B cell (primary cell): ENCODE data around the gene PLA2G12A. TPM values are rescaled to one million over a fixed set of nuclear protein-coding genes. Genes with fewer than 3 reads are reported as not detected.

Experiments used
- ATAC-seq: fragments of 200-7000 bp; cut with Tn5 transposase; one replicate; pipeline ENCODE4 v1.10.0; 2021; ENCODE audit warnings: low read depth, mild to moderate bottlenecking, moderate number of reproducible peaks, moderate library complexity
- CTCF ChIA-PET: fragments of 350-600 bp; sonication (Branson Sonifier 250); formaldehyde crosslinking; loops from one replicate; lab custom pipeline; 2021; ENCODE audit warnings: antibody characterized with exemption, inconsistent platforms; lab: Charles Lee
- POLR2A ChIA-PET: fragments of 350-600 bp; sonication (Branson Sonifier 250); formaldehyde crosslinking; loops from one replicate; lab custom pipeline; 2021; ENCODE audit warnings: antibody characterized with exemption; lab: Charles Lee
- DNase-seq: peaks from one replicate; pipeline ENCODE4 v3.0.0; 2013
- H2AFZ ChIP-seq: 2 replicates; pipeline ENCODE4 v1.6.1; 2012; ENCODE audit warnings: mild to moderate bottlenecking, low read depth, low read length; ENCODE audit not compliant: insufficient read depth, poor library complexity, severe bottlenecking
- H3K27ac ChIP-seq, 2 donors: 1 replicate in 1 of 2; 2 replicates in 1 of 2; pipeline ENCODE4 v1.5.1; 2012 to 2013; ENCODE audit warnings: low read length in 2 of 2, mild to moderate bottlenecking in 2 of 2, moderate library complexity in 1 of 2
- H3K27me3 ChIP-seq, 4 experiments: fragments of 200-600 bp in 1 of 4; sonication (generic) in 1 of 4; replicated peaks in 1 of 4; 1 replicate in 2 of 4; 2 replicates in 2 of 4; pipeline versions ENCODE4 v1.6.1 to v1.7.0; 2013 to 2016; ENCODE audit warnings: low read length in 3 of 4, mild to moderate bottlenecking in 2 of 4, mixed read lengths in 1 of 4, moderate library complexity in 1 of 4; ENCODE audit not compliant: insufficient read depth in 4 of 4, control insufficient read depth in 3 of 4; ENCODE audit errors: control extremely low read depth in 1 of 4
- H3K36me3 ChIP-seq, 2 experiments: replicated peaks in 1 of 2; 1 replicate in 1 of 2; 2 replicates in 1 of 2; pipeline versions ENCODE4 v1.6.1 to v1.7.1; 2013; ENCODE audit warnings: low read length in 1 of 2; ENCODE audit not compliant: insufficient read depth in 2 of 2, control insufficient read depth in 1 of 2; ENCODE audit errors: control extremely low read depth in 1 of 2, extremely low read depth in 1 of 2
- H3K4me1 ChIP-seq, 2 donors: fragments of 200-600 bp in 1 of 2; sonication (generic) in 1 of 2; 1 replicate in 1 of 2; 2 replicates in 1 of 2; pipeline versions ENCODE4 v1.5.1 to v1.6.1; 2013 to 2017; ENCODE audit warnings: low read length in 2 of 2; ENCODE audit not compliant: control insufficient read depth in 2 of 2, insufficient read depth in 2 of 2
- H3K4me2 ChIP-seq: replicated peaks from 2 replicates; pipeline ENCODE3; 2012; ENCODE audit warnings: mild to moderate bottlenecking, low read depth, low read length; ENCODE audit not compliant: poor library complexity, severe bottlenecking
- H3K4me3 ChIP-seq, 5 experiments: fragments of 200-600 bp in 1 of 5; sonication (generic) in 1 of 5; 1 replicate in 3 of 5; 2 replicates in 2 of 5; pipeline versions ENCODE4 v1.5.1 to v1.7.0; 2011 to 2016; ENCODE audit warnings: low read length in 4 of 5, mild to moderate bottlenecking in 4 of 5, low read depth in 2 of 5, control low read depth in 1 of 5, moderate library complexity in 1 of 5; ENCODE audit not compliant: insufficient read depth in 1 of 5; ENCODE audit errors: control extremely low read depth in 1 of 5, extremely low read depth in 1 of 5
- H3K79me2 ChIP-seq: fragments of 200-600 bp; sonication (generic); one replicate; pipeline ENCODE4 v1.6.0; 2016; ENCODE audit warnings: low read length; ENCODE audit not compliant: control insufficient read depth, insufficient read depth
- H3K9ac ChIP-seq: fragments of 200-600 bp; sonication (generic); 2 replicates; pipeline ENCODE4 v1.6.1; 2017; ENCODE audit warnings: mild to moderate bottlenecking, low read length, moderate library complexity
- H3K9me3 ChIP-seq, 3 donors: one replicate each; pipeline versions ENCODE4 v1.6.1 to v1.7.1; 2013; ENCODE audit warnings: low read length in 2 of 3; ENCODE audit not compliant: control insufficient read depth in 2 of 3, insufficient read depth in 1 of 3; ENCODE audit errors: control extremely low read depth in 1 of 3
- H4K20me1 ChIP-seq: 2 replicates; pipeline ENCODE4 v1.6.0; 2012; ENCODE audit warnings: mild to moderate bottlenecking, low read length; ENCODE audit not compliant: insufficient read depth, control insufficient read depth, poor library complexity, severe bottlenecking
- H3K27ac Mint-ChIP-seq: one replicate; pipeline ENCODE4 v1.8.0; 2021; ENCODE audit warnings: mixed read lengths
- H3K27me3 Mint-ChIP-seq: one replicate; pipeline ENCODE4 v1.8.0; 2021; ENCODE audit warnings: mixed read lengths
- H3K4me1 Mint-ChIP-seq: one replicate; pipeline ENCODE4 v1.8.0; 2021; ENCODE audit warnings: mixed read lengths
- H3K4me3 Mint-ChIP-seq: one replicate; pipeline ENCODE4 v1.8.0; 2021; ENCODE audit warnings: mixed read lengths
- H3K9me3 Mint-ChIP-seq: one replicate; pipeline ENCODE4 v1.8.0; 2022; ENCODE audit warnings: mixed read lengths; ENCODE audit not compliant: insufficient read depth
- EZH2 ChIP-seq: IDR thresholded peaks from 2 replicates; pipeline ENCODE4 v1.6.1; 2012; ENCODE audit warnings: borderline replicate concordance, low read depth, mild to moderate bottlenecking, moderate library complexity, low read length; ENCODE audit not compliant: insufficient read depth, poor library complexity, severe bottlenecking
- WGBS: methylation state at CpG from one replicate; pipeline ENCODE4 v1.1.5; 2013; ENCODE audit warnings: missing lambda C conversion rate; ENCODE audit not compliant: insufficient coverage; 5-methylcytosine and 5-hydroxymethylcytosine counted together
- intact Hi-C: fragments of 100-400 bp; cut with micrococcal nuclease; formaldehyde crosslinking; loops from one replicate; pipeline ENCODE4 v1.10.0; 2022
- polyA plus RNA-seq: library from polyadenylated mRNA; depleted of rRNA; stranded (reverse); fragments of >200 nt; gene quantifications from 2 replicates; pipeline ENCODE4 v1.2.3, GENCODE V29; 2012
- total RNA-seq, 2 donors: library from RNA; stranded (reverse); fragments of 120-200 nt in 1 of 2; gene quantifications; 1 replicate in 1 of 2; 2 replicates in 1 of 2; pipeline versions ENCODE4 v1.2.3 to v1.2.4, GENCODE V29; 2013 to 2022
- TF ChIP-seq, protein P1 (sequence below): fragments of 200-600 bp; IDR thresholded peaks from one replicate; pipeline ENCODE4 v1.8.0; 2022; ENCODE audit warnings: antibody characterized with exemption, mild to moderate bottlenecking

Gene PLA2G12A
- total and polyA plus RNA-seq, 2 donors (not counting 1 experiment from before 2014, with no cell fraction given): 4.9 to 7.9 TPM

GRCh38 chr4:109749388-109750082 is 19.7 kb upstream of the PLA2G12A start:
- no peak for DNase-seq
- no peak overlapping the region for H3K9ac ChIP-seq
- no peak for ATAC-seq
- no peak overlapping the region for H3K27ac Mint-ChIP-seq
- H3K4me1 ChIP-seq: no peaks in the 10 kb centered on the region
- ChIA-PET POLR2A (no interaction called here), CTCF (no interaction called here)
- H3K27me3 ChIP-seq: peaks cover 0 to 8% (median 0%) of the 10 kb centered on the region in 4 experiments
- no peaks in the 10 kb centered on the region for H3K4me1 Mint-ChIP-seq
- H3K9me3 Mint-ChIP-seq: no peaks in the 10 kb centered on the region
- H3K79me2 ChIP-seq: no peaks in the 10 kb centered on the region
- no peaks in the 10 kb centered on the region for H3K9me3 ChIP-seq
- no peak overlapping the region for H3K4me3 ChIP-seq
- H3K27ac ChIP-seq: no peak overlapping the region
- H4K20me1 ChIP-seq: no peaks in the 10 kb centered on the region
- H3K36me3 ChIP-seq: no peaks in the 10 kb centered on the region
- intact Hi-C loops: no loop called here
- H3K4me3 Mint-ChIP-seq: no peak overlapping the region
- 100% methylated on average over 1 of the region's 7 CpGs for WGBS
- no peak overlapping the region for H3K4me2 ChIP-seq
- peaks cover 23% of the 10 kb centered on the region for H3K27me3 Mint-ChIP-seq
- TF ChIP-seq, protein P1, sequence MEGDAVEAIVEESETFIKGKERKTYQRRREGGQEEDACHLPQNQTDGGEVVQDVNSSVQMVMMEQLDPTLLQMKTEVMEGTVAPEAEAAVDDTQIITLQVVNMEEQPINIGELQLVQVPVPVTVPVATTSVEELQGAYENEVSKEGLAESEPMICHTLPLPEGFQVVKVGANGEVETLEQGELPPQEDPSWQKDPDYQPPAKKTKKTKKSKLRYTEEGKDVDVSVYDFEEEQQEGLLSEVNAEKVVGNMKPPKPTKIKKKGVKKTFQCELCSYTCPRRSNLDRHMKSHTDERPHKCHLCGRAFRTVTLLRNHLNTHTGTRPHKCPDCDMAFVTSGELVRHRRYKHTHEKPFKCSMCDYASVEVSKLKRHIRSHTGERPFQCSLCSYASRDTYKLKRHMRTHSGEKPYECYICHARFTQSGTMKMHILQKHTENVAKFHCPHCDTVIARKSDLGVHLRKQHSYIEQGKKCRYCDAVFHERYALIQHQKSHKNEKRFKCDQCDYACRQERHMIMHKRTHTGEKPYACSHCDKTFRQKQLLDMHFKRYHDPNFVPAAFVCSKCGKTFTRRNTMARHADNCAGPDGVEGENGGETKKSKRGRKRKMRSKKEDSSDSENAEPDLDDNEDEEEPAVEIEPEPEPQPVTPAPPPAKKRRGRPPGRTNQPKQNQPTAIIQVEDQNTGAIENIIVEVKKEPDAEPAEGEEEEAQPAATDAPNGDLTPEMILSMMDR: no peak
- no peak for TF ChIP-seq EZH2
- no peak overlapping the region for H2AFZ ChIP-seq

DNA sequence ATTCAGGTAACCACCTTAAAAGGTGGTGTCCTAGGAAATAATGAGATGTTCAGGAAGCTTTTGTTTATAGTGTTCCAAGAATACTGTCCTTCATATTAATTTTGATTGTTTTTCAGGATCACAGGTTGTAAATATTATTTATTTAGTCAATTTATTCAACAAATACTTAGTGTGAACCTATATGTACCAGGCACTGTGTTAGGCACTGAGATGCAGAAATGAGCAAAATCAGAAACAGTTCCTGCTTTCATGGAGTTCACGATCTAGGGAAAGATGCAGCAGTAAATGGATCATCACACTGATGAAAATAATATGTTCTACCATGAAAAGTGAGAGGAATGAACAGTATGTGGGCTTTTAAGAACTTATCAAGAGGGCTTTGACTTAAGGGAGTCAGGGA is 18.2 kb upstream of the PLA2G12A start:
- H3K79me2 ChIP-seq: no peaks in the 10 kb centered on the region
- no peak overlapping the region for H3K4me3 ChIP-seq
- intact Hi-C loops: no loop called here
- H3K4me1 ChIP-seq: no peaks in the 10 kb centered on the region
- ChIA-PET CTCF (no interaction called here), POLR2A (no interaction called here)
- TF ChIP-seq, protein P1: no peak
- TF ChIP-seq EZH2: no peak
- Mint-ChIP-seq H3K4me1 (no peaks in the 10 kb centered on the region), H3K27ac (no peak overlapping the region), H3K4me3 (no peak overlapping the region), H3K27me3 (peaks cover 21% of the 10 kb centered on the region), H3K9me3 (no peaks in the 10 kb centered on the region)
- no peak overlapping the region for H3K4me2 ChIP-seq
- no peak overlapping the region for H3K9ac ChIP-seq
- no peaks in the 10 kb centered on the region for H4K20me1 ChIP-seq
- peaks cover 0 to 11% (median 0%) of the 10 kb centered on the region in 4 experiments for H3K27me3 ChIP-seq
- H3K36me3 ChIP-seq: no peaks in the 10 kb centered on the region
- H3K9me3 ChIP-seq: no peaks in the 10 kb centered on the region
- ATAC-seq (no peak), DNase-seq (no peak)
- no peak overlapping the region for H3K27ac ChIP-seq
- no CpG with 5 or more reads among the region's 1 CpG for WGBS
- no peak overlapping the region for H2AFZ ChIP-seq
